K562 (cell line): Measurements from ENCODE around the gene ERCC6. TPM values are rescaled to one million over a fixed set of nuclear protein-coding genes. Genes with fewer than 3 reads are reported as not detected.

ENCODE experiments used
- CLOCK ChIP-seq: fragments of 250-450 bp; sonication (Bioruptor Pico); IDR thresholded peaks from 2 replicates; pipeline ENCODE4 v1.4.0; 2020; ENCODE audit warnings: mild to moderate bottlenecking, moderate library complexity, borderline replicate concordance
- ETV5 ChIP-seq: sonication (generic); formaldehyde crosslinking; IDR thresholded peaks from 2 replicates; pipeline ENCODE4 v1.4.0; 2020; ENCODE audit warnings: low read depth, mild to moderate bottlenecking, missing genetic modification reagents
- JUN ChIP-seq, 2 experiments: sonication (generic) in 1 of 2; formaldehyde crosslinking in 1 of 2; IDR thresholded peaks; 2 replicates each; pipeline versions ENCODE4 v1.6.1 to v1.8.0; 2012 to 2022; ENCODE audit warnings: borderline replicate concordance in 2 of 2, mild to moderate bottlenecking in 2 of 2, improper control_type of control experiment in 1 of 2, low read depth in 1 of 2, low read length in 1 of 2, missing genetic modification reagents in 1 of 2
- KLF10 ChIP-seq: fragments of 250-450 bp; sonication (Bioruptor Pico); IDR thresholded peaks from 2 replicates; pipeline ENCODE4 v1.6.1; 2021; ENCODE audit warnings: matching md5 sums
- KLF16 ChIP-seq: IDR thresholded peaks from 2 replicates; pipeline ENCODE4 v1.6.1; 2016; ENCODE audit warnings: antibody characterized with exemption
- MBD1 ChIP-seq: fragments of 250-450 bp; sonication (Bioruptor Pico); IDR thresholded peaks from 2 replicates; pipeline ENCODE4 v1.8.0; 2022; ENCODE audit warnings: inconsistent platforms
- MBD2 ChIP-seq: sonication (generic); IDR thresholded peaks from 2 replicates; pipeline ENCODE4 v1.6.1; 2016; ENCODE audit warnings: low read depth, borderline replicate concordance
- NR1H2 ChIP-seq: sonication (generic); formaldehyde crosslinking; IDR thresholded peaks from 2 replicates; pipeline ENCODE4 v1.4.0; 2020; ENCODE audit warnings: mild to moderate bottlenecking, missing genetic modification reagents
- SNIP1 ChIP-seq: fragments of 450-650 bp; IDR thresholded peaks from 2 replicates; pipeline ENCODE4 v1.7.1; 2017; ENCODE audit warnings: low read depth, mild to moderate bottlenecking
- THAP12 ChIP-seq: fragments of 250-450 bp; sonication (Bioruptor Pico); IDR thresholded peaks from 2 replicates; pipeline ENCODE4 v1.9.0; 2021; ENCODE audit warnings: mild to moderate bottlenecking, inconsistent platforms
- ZBTB2 ChIP-seq: fragments of 450-650 bp; IDR thresholded peaks from 2 replicates; pipeline ENCODE4 v1.6.1; 2016; ENCODE audit warnings: antibody characterized with exemption
- ZBTB9 ChIP-seq: fragments of 450-650 bp; formaldehyde crosslinking; IDR thresholded peaks from 2 replicates; pipeline ENCODE4 v1.4.0; 2020; ENCODE audit warnings: mild to moderate bottlenecking, moderate library complexity
- ZNF143 ChIP-seq: sonication (generic); formaldehyde crosslinking; IDR thresholded peaks from 2 replicates; pipeline ENCODE4 v1.9.0; 2022; ENCODE audit warnings: mild to moderate bottlenecking, missing genetic modification reagents
- ZNF217 ChIP-seq: sonication (generic); formaldehyde crosslinking; IDR thresholded peaks from 2 replicates; pipeline ENCODE4 v1.8.0; 2022; ENCODE audit warnings: mild to moderate bottlenecking, missing genetic modification reagents
- ZNF408 ChIP-seq: fragments of 250-450 bp; sonication (Bioruptor Pico); IDR thresholded peaks from 2 replicates; pipeline ENCODE4 v1.4.0; 2020; ENCODE audit warnings: low read depth, mild to moderate bottlenecking, moderate library complexity
- ZNF436 ChIP-seq: fragments of 250-450, 450-650 bp; sonication (Bioruptor Pico); formaldehyde crosslinking; IDR thresholded peaks from 2 replicates; pipeline ENCODE4 v1.7.0; 2020; ENCODE audit warnings: mild to moderate bottlenecking
- polyA plus RNA-seq, 8 experiments: library from polyadenylated mRNA; depleted of rRNA in 4 of 8; stranded (reverse) in 5 of 8; unstranded in 3 of 8; fragments of >200 nt; fragmentation: Nextera tagmentation in 2 of 8; fragmentation: Illumina TruSeq in 1 of 8; extraction: Ambion mirVana in 2 of 8; extraction: Trizol in 1 of 8; gene quantifications; 2 replicates each; pipeline versions ENCODE4 v1.2.1 to v1.2.3, GENCODE V29; 2011 to 2014; ENCODE audit warnings: inconsistent platforms in 1 of 8, missing spikeins in 1 of 8
- total RNA-seq, 7 experiments: library from RNA; depleted of rRNA in 6 of 7; stranded (reverse); fragments of >200 nt in 6 of 7; fragmentation: Illumina TruSeq in 2 of 7; extraction: Trizol in 2 of 7; gene quantifications; 2 replicates each; pipeline versions ENCODE4 v1.2.1 to v1.2.3, GENCODE V29; 2011 to 2021; ENCODE audit warnings: low replicate concordance in 1 of 7

The ERCC6 gene
- total and polyA plus RNA-seq, 9 of the 15 experiments (the other 6 are each of a cell fraction or from before 2014, with no cell fraction given) = 7.8 to 17.7 (median 11.8) TPM

GRCh38 chr10:49538381-49539319 lies at the start of gene ERCC6 (continued):
- peak; percentile 87 for TF ChIP-seq ETV5 (CRISPR knock-in tag)
- TF ChIP-seq KLF16 = no peak
- 0 out of 2 replicates have a peak, but pooled peaks have one; percentile 49 for TF ChIP-seq CLOCK (CRISPR knock-in tag)
- peak; percentile 19; the same call in 1 of the 2 replicates for TF ChIP-seq ZBTB9
- no peak for TF ChIP-seq ZNF217 (CRISPR knock-in tag)
- TF ChIP-seq NR1H2 (CRISPR knock-in tag) = no peak
- no peak for TF ChIP-seq ZNF436
- 0 out of 2 replicates have a peak, but pooled peaks have one; percentile 5 for TF ChIP-seq ZNF143 (CRISPR knock-in tag)
- TF ChIP-seq ZBTB2 = peak; percentile 96
- TF ChIP-seq MBD1 = no peak
- no peak for TF ChIP-seq SNIP1
- TF ChIP-seq KLF10 = no peak
- TF ChIP-seq THAP12 = peak; percentile 94
- no peak for TF ChIP-seq ZNF408 (CRISPR knock-in tag)
- peak; percentile 76; the same call in 1 of the 2 replicates for TF ChIP-seq JUN (IDR thresholded peaks at IDR 0.05; ENCODE audit: borderline replicate concordance, low read depth, low read length)
- no peak for TF ChIP-seq JUN (CRISPR knock-in tag; IDR thresholded peaks at IDR 0.05; ENCODE audit: borderline replicate concordance)
- peak; percentile 52; the same call in 1 of the 2 replicates for TF ChIP-seq MBD2
